ENCODE results near the gene PPL. TPM values are rescaled to one million over a fixed set of nuclear protein-coding genes. Genes with fewer than 3 reads are reported as not detected.

The PPL gene
- total RNA-seq, result 24.6 and 24.9 TPM in 2 replicates

GRCh38 chr16:4936991-4937781 is at the start of gene PPL:
PPL (minus strand) TSS chr16:4937148; CDS start chr16:4937045, 103 bp downstream.

GRCh38 chr16:4957720-4958509 is 21.0 kb upstream of the PPL start, which contains the start of gene SEC14L5:
SEC14L5 (plus strand) TSS chr16:4958330; CDS start chr16:4959324, 994 bp downstream.

GRCh38 chr16:4846901-4847773 is 89.8 kb downstream of the PPL start, which contains the start of the genes GLYR1 and UBN1:
GLYR1 (minus strand) TSS chr16:4847288; CDS start chr16:4847265, 23 bp downstream.
UBN1 (plus strand) TSS chr16:4847481; CDS start chr16:4852918, 5,437 bp downstream.

Other genes starting within 250 kb of the PPL start
- 13.6 and 19.1 TPM in 2 replicates for gene NUDT16L1, start 243.6 kb downstream of the PPL start, total RNA-seq
- gene ANKS3, start 202.9 kb downstream of the PPL start, total RNA-seq, result 13.5 and 15.6 TPM in 2 replicates
- 0.97 and 1.1 TPM in 2 replicates for gene DNAAF8, start 202.6 kb downstream of the PPL start, total RNA-seq
- gene ZNF500, start 170.0 kb downstream of the PPL start, total RNA-seq, result 8.4 and 16.8 TPM in 2 replicates
- not detected in 2 replicates for gene SEPTIN12, start 148.8 kb downstream of the PPL start, total RNA-seq
- gene SMIM22, start 141.8 kb downstream of the PPL start, total RNA-seq, result not detected in 2 replicates
- gene ROGDI, start 134.5 kb downstream of the PPL start, total RNA-seq, result 20.6 and 22.4 TPM in 2 replicates
- 31.4 and 32.6 TPM in 2 replicates for gene GLYR1, start 89.9 kb downstream of the PPL start, total RNA-seq
- 24.2 and 24.3 TPM in 2 replicates for gene UBN1, start 89.7 kb downstream of the PPL start, total RNA-seq
- under 0.01 and 0.72 TPM in 2 replicates for gene SEC14L5, start 21.2 kb upstream of the PPL start, total RNA-seq
- 24.2 and 47.6 TPM in 2 replicates for gene NAGPA, start 96.8 kb upstream of the PPL start, total RNA-seq
- gene C16orf89, start 128.8 kb upstream of the PPL start, total RNA-seq, result 1.5 and 5.1 TPM in 2 replicates
- gene ALG1, start 134.7 kb upstream of the PPL start, total RNA-seq, result 40.7 and 49.8 TPM in 2 replicates
- gene EEF2KMT, start 160.6 kb upstream of the PPL start, total RNA-seq, result 7.4 and 9.7 TPM in 2 replicates